WTC11 (cell line): ENCODE data around the gene NDE1. TPM values are rescaled to one million over a fixed set of nuclear protein-coding genes. Genes with fewer than 3 reads are reported as not detected.

Experiments used
- ATAC-seq: fragments of 200-7000 bp; cut with Tn5 transposase; 2 replicates; pipeline ENCODE4 v1.10.0; 2021; ENCODE audit warnings: mild to moderate bottlenecking, moderate library complexity
- CTCF ChIA-PET: fragments of 300-600 bp; sonication (Branson Sonifier 250); formaldehyde crosslinking; loops from one replicate; lab custom pipeline; 2021; ENCODE audit warnings: antibody characterized with exemption; lab: Charles Lee
- POLR2A ChIA-PET: fragments of 350-600 bp; sonication (Branson Sonifier 250); formaldehyde crosslinking; loops from one replicate; lab custom pipeline; 2021; ENCODE audit warnings: antibody characterized with exemption; lab: Charles Lee
- DNase-seq: peaks from one replicate; pipeline ENCODE4 v3.0.0; 2021; ENCODE audit warnings: low spot score
- H3K27ac Mint-ChIP-seq: 2 replicates; pipeline ENCODE4 v1.8.0; 2021; ENCODE audit warnings: mixed read lengths
- H3K27me3 Mint-ChIP-seq: 2 replicates; pipeline ENCODE4 v1.8.0; 2021; ENCODE audit warnings: low read depth, mild to moderate bottlenecking, moderate library complexity, mixed read lengths
- H3K36me3 Mint-ChIP-seq: 2 replicates; pipeline ENCODE4 v1.8.0; 2021; ENCODE audit warnings: mixed read lengths
- H3K4me1 Mint-ChIP-seq: 2 replicates; pipeline ENCODE4 v1.8.0; 2022; ENCODE audit warnings: mixed read lengths
- H3K4me3 Mint-ChIP-seq: 2 replicates; pipeline ENCODE4 v1.8.0; 2021; ENCODE audit warnings: mild to moderate bottlenecking, moderate library complexity, mixed read lengths
- H3K9me3 Mint-ChIP-seq: 2 replicates; pipeline ENCODE4 v1.8.0; 2021; ENCODE audit warnings: mixed read lengths
- ELF4 ChIP-seq: sonication (generic); formaldehyde crosslinking; IDR thresholded peaks from 2 replicates; pipeline ENCODE4 v1.8.1; 2022; ENCODE audit warnings: low read depth, mild to moderate bottlenecking, moderate library complexity, missing genetic modification reagents
- ERG ChIP-seq: fragments of 250-450 bp; sonication (Bioruptor Pico); IDR thresholded peaks from 2 replicates; pipeline ENCODE4 v1.8.0; 2021; ENCODE audit warnings: mild to moderate bottlenecking
- ESRRA ChIP-seq: sonication (generic); formaldehyde crosslinking; IDR thresholded peaks from 2 replicates; pipeline ENCODE4 v1.8.1; 2022; ENCODE audit warnings: mild to moderate bottlenecking, missing genetic modification reagents, borderline replicate concordance
- FOXJ3 ChIP-seq: sonication (generic); formaldehyde crosslinking; IDR thresholded peaks from 2 replicates; pipeline ENCODE4 v1.9.0; 2021; ENCODE audit warnings: missing genetic modification reagents, mild to moderate bottlenecking, borderline replicate concordance
- FOXK1 ChIP-seq: sonication (generic); formaldehyde crosslinking; IDR thresholded peaks from 2 replicates; pipeline ENCODE4 v1.8.0; 2022; ENCODE audit warnings: mild to moderate bottlenecking, moderate library complexity, missing genetic modification reagents
- GTF2I ChIP-seq: fragments of 250-450 bp; sonication (Bioruptor Pico); conservative IDR thresholded peaks from 2 replicates; pipeline ENCODE4 v1.4.0; 2021; ENCODE audit warnings: mild to moderate bottlenecking
- HMGA2 ChIP-seq: fragments of 250-450 bp; sonication (Bioruptor Pico); IDR thresholded peaks from 2 replicates; pipeline ENCODE4 v1.4.0; 2021; ENCODE audit warnings: mild to moderate bottlenecking, moderate library complexity
- IRF2 ChIP-seq: sonication (generic); formaldehyde crosslinking; IDR thresholded peaks from 2 replicates; pipeline ENCODE4 v1.8.0; 2022; ENCODE audit warnings: low read depth, missing genetic modification reagents, borderline replicate concordance
- MXD4 ChIP-seq: fragments of 250-450 bp; sonication (Bioruptor Pico); IDR thresholded peaks from 2 replicates; pipeline ENCODE4 v1.8.0; 2021; ENCODE audit warnings: mild to moderate bottlenecking, moderate library complexity, borderline replicate concordance
- MYBL2 ChIP-seq: sonication (generic); formaldehyde crosslinking; IDR thresholded peaks from 2 replicates; pipeline ENCODE4 v1.8.1; 2023; ENCODE audit warnings: mild to moderate bottlenecking, moderate library complexity, missing genetic modification reagents
- NFATC4 ChIP-seq: fragments of 250-450 bp; sonication (Bioruptor Pico); IDR thresholded peaks from 2 replicates; pipeline ENCODE4 v1.9.0; 2021; ENCODE audit warnings: mild to moderate bottlenecking
- NR1H2 ChIP-seq: sonication (generic); formaldehyde crosslinking; IDR thresholded peaks from 2 replicates; pipeline ENCODE4 v1.9.0; 2021; ENCODE audit warnings: mild to moderate bottlenecking, moderate library complexity, missing genetic modification reagents
- NR3C1 ChIP-seq: sonication (generic); formaldehyde crosslinking; conservative IDR thresholded peaks from 2 replicates; pipeline ENCODE4 v1.8.1; 2023; ENCODE audit warnings: low read depth, mild to moderate bottlenecking, missing genetic modification reagents
- OVOL2 ChIP-seq: fragments of 250-450 bp; sonication (Bioruptor Pico); IDR thresholded peaks from 2 replicates; pipeline ENCODE4 v1.9.0; 2021; ENCODE audit warnings: mild to moderate bottlenecking, borderline replicate concordance
- PRRX2 ChIP-seq: fragments of 250-450 bp; sonication (Bioruptor Pico); IDR thresholded peaks from 2 replicates; pipeline ENCODE4 v1.8.0; 2021; ENCODE audit warnings: mild to moderate bottlenecking
- RORB ChIP-seq: fragments of 250-450 bp; sonication (Bioruptor Pico); IDR thresholded peaks from 2 replicates; pipeline ENCODE4 v1.9.0; 2021; ENCODE audit warnings: mild to moderate bottlenecking
- SMAD3 ChIP-seq: sonication (generic); formaldehyde crosslinking; IDR thresholded peaks from 2 replicates; pipeline ENCODE4 v1.8.0; 2022; ENCODE audit warnings: missing genetic modification reagents, mild to moderate bottlenecking, borderline replicate concordance
- SOX15 ChIP-seq: fragments of 250-450 bp; sonication (Bioruptor Pico); IDR thresholded peaks from 2 replicates; pipeline ENCODE4 v1.9.0; 2021; ENCODE audit warnings: mild to moderate bottlenecking
- TEAD1 ChIP-seq: sonication (generic); formaldehyde crosslinking; IDR thresholded peaks from 2 replicates; pipeline ENCODE4 v1.8.0; 2022; ENCODE audit warnings: mild to moderate bottlenecking, missing genetic modification reagents
- TEAD4 ChIP-seq: sonication (generic); formaldehyde crosslinking; IDR thresholded peaks from 2 replicates; pipeline ENCODE4 v1.8.0; 2022; ENCODE audit warnings: mild to moderate bottlenecking, missing genetic modification reagents
- TP53 ChIP-seq: sonication (generic); formaldehyde crosslinking; IDR thresholded peaks from 2 replicates; pipeline ENCODE4 v1.8.1; 2023; ENCODE audit warnings: mild to moderate bottlenecking, missing genetic modification reagents
- ZBTB43 ChIP-seq: sonication (generic); formaldehyde crosslinking; IDR thresholded peaks from 2 replicates; pipeline ENCODE4 v1.8.1; 2023; ENCODE audit warnings: mild to moderate bottlenecking, missing genetic modification reagents
- ZNF121 ChIP-seq: sonication (generic); formaldehyde crosslinking; IDR thresholded peaks from 2 replicates; pipeline ENCODE4 v1.8.0; 2023; ENCODE audit warnings: missing genetic modification reagents
- ZNF219 ChIP-seq: sonication (generic); formaldehyde crosslinking; IDR thresholded peaks from 2 replicates; pipeline ENCODE4 v1.8.0; 2023; ENCODE audit warnings: missing genetic modification reagents, mild to moderate bottlenecking, borderline replicate concordance
- ZNF281 ChIP-seq: sonication (generic); formaldehyde crosslinking; IDR thresholded peaks from 2 replicates; pipeline ENCODE4 v1.8.0; 2023; ENCODE audit warnings: mild to moderate bottlenecking, missing genetic modification reagents
- ZNF425 ChIP-seq: fragments of 250-450 bp; sonication (Bioruptor Pico); conservative IDR thresholded peaks from 2 replicates; pipeline ENCODE4 v1.9.0; 2021; ENCODE audit warnings: mild to moderate bottlenecking
- total RNA-seq: library from RNA; stranded (reverse); gene quantifications from 3 replicates; pipeline ENCODE4 v1.2.3, GENCODE V29; 2021

The NDE1 gene
- total RNA-seq, 1 experiment from 2014 or later, result 39.4 TPM

- H3K9me3 Mint-ChIP-seq, result no peaks in the 10 kb centered on the region
- TF ChIP-seq ESRRA (CRISPR knock-in tag), result no peak
- TF ChIP-seq ELF4 (CRISPR knock-in tag), result no peak
- no peak for TF ChIP-seq HMGA2
- no peak for TF ChIP-seq ZNF425 (CRISPR knock-in tag)
- no peak for TF ChIP-seq TP53 (CRISPR knock-in tag)
- TF ChIP-seq ZNF281 (CRISPR knock-in tag), result no peak
- TF ChIP-seq MYBL2 (CRISPR knock-in tag), result no peak
- no peak for TF ChIP-seq NR1H2 (CRISPR knock-in tag)
- TF ChIP-seq GTF2I (CRISPR knock-in tag), result no peak
- TF ChIP-seq IRF2 (CRISPR knock-in tag), result no peak
- no peak for TF ChIP-seq PRRX2 (CRISPR knock-in tag)
- TF ChIP-seq ZNF219 (CRISPR knock-in tag), result no peak
- TF ChIP-seq FOXJ3, result no peak
- no peak for ATAC-seq
- H3K4me3 Mint-ChIP-seq, result no peak overlapping the region
- CTCF ChIA-PET, result interaction anchor here (2.6 kb wide), 1 partner anchor 16 kb away, joined by 7 read pairs; no protein-coding TSS in a partner anchor
- POLR2A ChIA-PET, result no interaction called here
- H3K27me3 Mint-ChIP-seq, result no peaks in the 10 kb centered on the region
- H3K36me3 Mint-ChIP-seq, result no peaks in the 10 kb centered on the region
- H3K4me1 Mint-ChIP-seq, result no peaks in the 10 kb centered on the region
- H3K27ac Mint-ChIP-seq, result no peak overlapping the region
- no peak for DNase-seq
Measured at GRCh38 chr16:15771694-15772093, 121.6 kb downstream of the NDE1 start.

- Mint-ChIP-seq H3K27me3 (no peaks in the 10 kb centered on the region; the same call in 1 of the 2 replicates), H3K36me3 (no peaks in the 10 kb centered on the region), H3K4me3 (no peak overlapping the region), H3K4me1 (no peaks in the 10 kb centered on the region), H3K9me3 (no peaks in the 10 kb centered on the region), H3K27ac (no peak overlapping the region)
- DNase-seq, result no peak
- TF ChIP-seq NR3C1, result no peak
- no peak for TF ChIP-seq SOX15 (CRISPR knock-in tag)
- TF ChIP-seq RORB (CRISPR knock-in tag), result no peak
- TF ChIP-seq TEAD1 (CRISPR knock-in tag), result no peak
- no peak for ATAC-seq
- POLR2A ChIA-PET, result interaction anchor here (0.5 kb wide), 1 partner anchor 64 kb away, joined by 3 read pairs; no protein-coding TSS in a partner anchor
- CTCF ChIA-PET, result interaction anchor here (2.6 kb wide), 1 partner anchor 17 kb away, joined by 7 read pairs; no protein-coding TSS in a partner anchor
Measured at GRCh38 chr16:15772579-15773293, 122.7 kb downstream of the NDE1 start.

- no peak for DNase-seq
- ChIA-PET CTCF (interaction anchor here (1.0 to 1.3 kb wide), 2 partner anchors 16 to 48 kb away, joined by 3 read pairs; no protein-coding TSS in a partner anchor), POLR2A (no interaction called here)
- H3K27me3 Mint-ChIP-seq, result peaks cover 9% of the 10 kb centered on the region
- H3K36me3 Mint-ChIP-seq, result no peaks in the 10 kb centered on the region
- H3K4me1 Mint-ChIP-seq, result peaks cover 3% of the 10 kb centered on the region; the same call in 1 of the 2 replicates
- no peak for ATAC-seq
- no peak overlapping the region for H3K4me3 Mint-ChIP-seq
- H3K27ac Mint-ChIP-seq, result no peak overlapping the region
- no peaks in the 10 kb centered on the region for H3K9me3 Mint-ChIP-seq
- no peak for TF ChIP-seq OVOL2
- TF ChIP-seq ZNF121 (CRISPR knock-in tag), result no peak
- no peak for TF ChIP-seq ELF4 (CRISPR knock-in tag)
- no peak for TF ChIP-seq TP53 (CRISPR knock-in tag)
- no peak for TF ChIP-seq NFATC4 (CRISPR knock-in tag)
- TF ChIP-seq MXD4 (CRISPR knock-in tag), result no peak
- TF ChIP-seq TEAD4 (CRISPR knock-in tag), result no peak
- no peak for TF ChIP-seq ERG (CRISPR knock-in tag)
- TF ChIP-seq SMAD3 (CRISPR knock-in tag), result no peak
- TF ChIP-seq FOXK1 (CRISPR knock-in tag), result no peak
- TF ChIP-seq ZBTB43 (CRISPR knock-in tag), result no peak
Measured at GRCh38 chr16:15773968-15774367, 123.9 kb downstream of the NDE1 start.
